Stomach smooth muscle (tissue), 2 donors: ENCODE measurements around the gene CYCS.
A peak's percentile ranks its signal among the peaks of the same experiment; 100 is the strongest.

Experiments used
- H3K27ac ChIP-seq: one replicate; pipeline ENCODE4 v1.7.0; 2013; ENCODE audit warnings: mild to moderate bottlenecking, low read length, inconsistent platforms
- H3K27me3 ChIP-seq, 2 donors: one replicate each; pipeline ENCODE4 v1.7.0; 2013; ENCODE audit warnings: low read length in 2 of 2; ENCODE audit not compliant: insufficient read depth in 2 of 2, control insufficient read depth in 1 of 2
- H3K36me3 ChIP-seq, 2 donors: one replicate each; pipeline ENCODE4 v1.7.0; 2013; ENCODE audit warnings: low read length in 2 of 2; ENCODE audit not compliant: control insufficient read depth in 2 of 2, insufficient read depth in 2 of 2
- H3K4me1 ChIP-seq: one replicate; pipeline ENCODE4 v1.7.0; 2013; ENCODE audit warnings: low read length; ENCODE audit not compliant: control insufficient read depth, insufficient read depth
- H3K4me3 ChIP-seq, 2 donors: one replicate each; pipeline ENCODE4 v1.7.0; 2013; ENCODE audit warnings: low read length in 2 of 2
- H3K9ac ChIP-seq, 2 donors: one replicate each; pipeline ENCODE4 v1.7.0; 2013; ENCODE audit warnings: low read length in 2 of 2, mild to moderate bottlenecking in 1 of 2
- H3K9me3 ChIP-seq, 2 donors: one replicate each; pipeline ENCODE4 v1.7.0; 2013; ENCODE audit warnings: low read length in 2 of 2; ENCODE audit not compliant: control insufficient read depth in 2 of 2
- donor health status: healthy.
- donor health status: Pancreatic carcinoma.

CYCS gene

GRCh38 chr7:25148772-25149575 lies 23.9 kb upstream of the CYCS start:
- Histone ChIP-seq H3K4me1 (no peaks in the 10 kb centered on the region), H3K36me3 (peaks cover 2 to 6% of the 10 kb centered on the region in 2 donors), H3K4me3 (no peak overlapping the region), H3K27ac (no peak overlapping the region), H3K27me3 (no peaks in the 10 kb centered on the region), H3K9ac (no peak overlapping the region), H3K9me3 (no peaks in the 10 kb centered on the region)

GRCh38 chr7:25143763-25144162 lies 18.7 kb upstream of the CYCS start:
- Histone ChIP-seq H3K36me3 (no peaks in the 10 kb centered on the region), H3K27me3 (no peaks in the 10 kb centered on the region), H3K9me3 (no peaks in the 10 kb centered on the region), H3K4me1 (no peaks in the 10 kb centered on the region), H3K4me3 (no peak overlapping the region), H3K9ac (no peak overlapping the region), H3K27ac (no peak overlapping the region)

DNA sequence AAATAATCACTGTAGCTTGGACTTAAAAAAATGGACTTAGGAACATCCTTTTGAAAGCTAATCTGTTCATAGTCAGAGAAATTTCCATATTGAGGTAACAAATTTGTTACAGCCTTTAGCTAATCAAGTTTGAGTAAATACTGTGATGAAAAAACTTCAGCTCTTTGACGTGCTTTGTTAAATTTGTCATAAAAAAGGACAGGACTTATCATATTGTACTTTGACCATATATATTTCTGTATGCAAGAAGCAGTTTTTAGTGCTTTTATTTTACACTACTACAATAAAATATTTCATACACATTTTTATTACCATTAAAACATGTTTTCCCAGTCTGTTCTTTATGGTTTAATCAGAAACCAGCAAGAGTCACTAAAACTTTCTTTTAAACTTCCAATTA lies 14.5 kb upstream of the CYCS start:
- H3K4me3 ChIP-seq = no peak overlapping the region
- H3K4me1 ChIP-seq = no peaks in the 10 kb centered on the region
- H3K27me3 ChIP-seq = no peaks in the 10 kb centered on the region
- no peaks in the 10 kb centered on the region for H3K9me3 ChIP-seq
- no peak overlapping the region for H3K9ac ChIP-seq
- H3K27ac ChIP-seq = no peak overlapping the region
- no peaks in the 10 kb centered on the region for H3K36me3 ChIP-seq

DNA sequence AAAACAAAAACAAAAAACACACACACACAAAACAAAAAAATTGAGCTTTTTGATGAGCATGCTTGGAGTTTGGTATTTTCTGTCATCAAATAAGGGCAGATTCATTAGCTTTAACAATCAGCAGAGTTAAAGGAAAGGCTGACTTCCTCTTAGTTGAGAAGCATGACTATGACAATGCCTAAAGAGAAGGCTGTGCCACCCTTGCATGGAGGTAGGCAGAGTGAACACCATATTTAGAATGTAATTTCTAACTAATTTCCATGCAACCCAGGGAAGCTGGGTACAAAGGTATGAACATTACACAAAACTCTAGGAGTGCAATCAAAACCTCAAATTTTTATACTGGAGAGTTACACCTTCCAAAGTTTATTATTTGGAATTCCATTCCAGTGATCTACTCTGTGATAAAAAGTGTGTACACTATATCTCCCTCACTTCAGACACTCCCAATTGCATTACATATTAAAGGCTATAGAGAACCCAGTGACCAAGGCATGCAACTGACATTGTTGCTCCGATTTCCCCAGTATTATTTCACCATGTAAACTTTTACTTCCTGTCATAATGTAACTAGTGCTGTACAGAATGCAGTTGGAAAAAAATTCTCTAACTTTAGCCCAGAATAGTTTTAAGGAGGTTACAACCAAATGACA lies 9.4 kb upstream of the CYCS start:
- H3K27me3 ChIP-seq = no peaks in the 10 kb centered on the region
- H3K36me3 ChIP-seq = no peaks in the 10 kb centered on the region
- no peaks in the 10 kb centered on the region for H3K9me3 ChIP-seq
- H3K9ac ChIP-seq = no peak overlapping the region
- no peak overlapping the region for H3K27ac ChIP-seq
- H3K4me1 ChIP-seq = no peaks in the 10 kb centered on the region
- no peak overlapping the region for H3K4me3 ChIP-seq

DNA sequence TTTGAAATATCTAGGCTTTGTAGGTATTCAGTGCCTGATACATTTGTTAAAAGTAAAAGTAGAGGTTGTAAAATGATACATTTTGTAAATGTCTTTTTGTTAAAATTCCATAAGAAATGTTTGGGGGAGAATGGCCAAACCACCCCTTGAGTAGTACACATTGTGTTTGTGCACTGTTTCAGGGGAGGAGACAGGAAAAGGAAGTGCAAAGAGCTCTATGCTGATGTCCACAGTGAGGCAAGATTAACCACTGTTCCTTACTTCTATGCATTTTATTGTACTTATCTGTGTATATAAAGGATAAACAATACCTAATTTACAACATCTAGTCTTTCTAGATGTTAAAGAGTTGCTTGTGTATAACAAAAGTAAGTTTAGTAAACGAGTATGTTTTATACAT lies 7.4 kb upstream of the CYCS start:
- no peaks in the 10 kb centered on the region for H3K27me3 ChIP-seq
- no peak overlapping the region for H3K4me3 ChIP-seq
- no peaks in the 10 kb centered on the region for H3K9me3 ChIP-seq
- no peaks in the 10 kb centered on the region for H3K4me1 ChIP-seq
- H3K9ac ChIP-seq = no peak overlapping the region
- H3K36me3 ChIP-seq = no peaks in the 10 kb centered on the region
- no peak overlapping the region for H3K27ac ChIP-seq

GRCh38 chr7:25126751-25127150 lies 1.7 kb upstream of the CYCS start:
- Histone ChIP-seq H3K27me3 (no peaks in the 10 kb centered on the region), H3K9me3 (no peaks in the 10 kb centered on the region), H3K4me3 (no peak overlapping the region), H3K9ac (no peak overlapping the region), H3K27ac (no peak overlapping the region), H3K4me1 (peaks cover 10% of the 10 kb centered on the region), H3K36me3 (peaks cover 6 to 7% of the 10 kb centered on the region in 2 donors)

GRCh38 chr7:25124465-25125136 lies 459 bp downstream of the CYCS start:
- Histone ChIP-seq H3K9ac (peak overlapping the region; percentile 97 to 99), H3K4me1 (peaks cover 10% of the 10 kb centered on the region), H3K27ac (peak overlapping the region; percentile 95), H3K4me3 (peak overlapping the region; percentile 96 to 99), H3K9me3 (no peaks in the 10 kb centered on the region), H3K36me3 (peaks cover 17% of the 10 kb centered on the region in 2 donors), H3K27me3 (no peaks in the 10 kb centered on the region)

GRCh38 chr7:25122373-25122772 lies 2.7 kb downstream of the CYCS start:
- peaks cover 17 to 19% of the 10 kb centered on the region in 2 donors for H3K36me3 ChIP-seq
- H3K9ac ChIP-seq = no peak overlapping the region
- no peaks in the 10 kb centered on the region for H3K27me3 ChIP-seq
- H3K27ac ChIP-seq = no peak overlapping the region
- no peak overlapping the region for H3K4me3 ChIP-seq
- H3K4me1 ChIP-seq = peaks cover 10% of the 10 kb centered on the region
- no peaks in the 10 kb centered on the region for H3K9me3 ChIP-seq

DNA sequence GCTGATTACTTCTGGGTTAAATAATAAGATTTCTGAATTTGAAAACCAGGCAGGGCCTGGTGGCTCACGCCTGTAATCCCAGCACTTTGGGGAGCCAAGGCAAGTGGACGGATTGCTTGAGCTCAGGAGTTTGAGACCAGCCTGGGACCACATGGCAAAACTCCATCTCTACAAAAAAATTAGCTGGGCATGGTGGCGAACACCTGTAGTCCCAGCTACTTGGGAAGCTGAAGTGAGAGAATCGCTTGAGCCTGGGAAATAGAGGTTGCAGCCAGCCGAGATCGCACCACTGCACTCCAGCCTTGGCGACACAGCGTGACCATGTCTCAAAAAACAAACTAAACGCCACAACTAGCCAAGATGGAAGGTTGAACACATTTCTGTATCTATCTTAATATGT lies 3.5 kb downstream of the CYCS start:
- Histone ChIP-seq H3K9ac (no peak overlapping the region), H3K4me3 (no peak overlapping the region), H3K36me3 (peaks cover 17 to 19% of the 10 kb centered on the region in 2 donors), H3K4me1 (peaks cover 10% of the 10 kb centered on the region), H3K27me3 (no peaks in the 10 kb centered on the region), H3K9me3 (no peaks in the 10 kb centered on the region), H3K27ac (no peak overlapping the region)

DNA sequence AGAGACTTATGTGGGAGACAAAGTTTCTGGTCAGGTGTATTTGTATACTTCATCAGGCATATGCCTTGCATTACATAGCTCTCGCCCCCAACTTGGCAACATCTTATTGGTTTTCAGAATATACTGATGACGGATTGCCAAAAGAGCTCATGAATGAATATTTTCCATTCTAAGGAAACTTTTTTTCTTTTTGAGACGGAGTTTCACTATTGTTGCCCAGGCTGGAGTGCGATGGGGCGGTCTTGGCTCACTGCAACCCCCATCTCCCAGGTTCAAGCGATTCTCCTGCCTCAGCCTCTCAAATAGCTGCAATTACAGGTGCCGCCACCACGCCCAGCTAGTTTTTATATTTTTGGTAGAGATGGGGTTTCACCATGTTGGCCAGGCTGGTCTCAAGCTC lies 6.0 kb downstream of the CYCS start:
- peaks cover 17 to 19% of the 10 kb centered on the region in 2 donors for H3K36me3 ChIP-seq
- no peaks in the 10 kb centered on the region for H3K9me3 ChIP-seq
- peaks cover 3% of the 10 kb centered on the region for H3K4me1 ChIP-seq
- H3K27ac ChIP-seq = no peak overlapping the region
- no peak overlapping the region for H3K4me3 ChIP-seq
- no peaks in the 10 kb centered on the region for H3K27me3 ChIP-seq
- H3K9ac ChIP-seq = no peak overlapping the region
